ENCODE results near the gene PRKCE. TPM values are rescaled to one million over a fixed set of nuclear protein-coding genes. Genes with fewer than 3 reads are reported as not detected.
A peak's percentile ranks its signal among the peaks of the same experiment; 100 is the strongest.

The PRKCE gene
- total and polyA plus RNA-seq, 2 experiments from 2014 or later = 13.2 to 19.2 TPM

- Histone ChIP-seq H3K27ac (no peak overlapping the region), H3K36me3 (no peaks in the 10 kb centered on the region)
Observed at GRCh38 chr2:46119453-46119852, 468.0 kb downstream of the PRKCE start.

DNA sequence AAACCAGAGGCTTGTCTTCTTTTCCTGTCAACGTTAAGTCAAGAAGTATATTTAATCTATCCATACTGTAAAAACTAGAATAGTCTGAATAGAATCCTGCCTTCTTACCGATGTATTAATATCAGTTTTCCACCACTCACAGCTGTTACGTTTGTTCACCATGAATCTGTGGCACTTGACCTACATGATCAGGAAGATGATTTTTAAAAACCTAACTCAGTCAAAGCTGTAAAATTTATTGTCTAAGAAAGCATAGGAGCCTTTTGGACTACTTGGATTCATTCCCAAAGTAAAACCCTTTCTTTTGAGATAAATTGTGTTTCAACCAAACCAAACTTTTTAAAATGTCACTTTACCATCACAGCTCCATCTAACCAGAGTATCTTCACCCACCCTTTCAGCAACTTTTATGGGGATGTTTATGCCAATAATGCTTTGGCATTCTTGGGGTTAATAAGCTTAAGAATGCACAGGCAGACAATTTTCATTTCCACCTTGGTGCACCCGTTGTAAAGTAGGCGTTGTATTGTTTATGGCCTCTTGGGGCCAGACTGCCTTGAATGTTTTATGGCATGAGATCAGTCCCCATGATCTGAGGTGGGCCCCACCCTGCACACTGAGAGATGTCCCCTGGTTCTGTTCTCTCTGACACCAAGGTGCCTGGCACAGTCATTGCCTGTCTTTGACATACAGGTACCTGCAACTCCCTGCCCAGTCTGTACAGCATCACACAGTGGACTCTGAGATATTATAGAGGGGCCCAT lies 469.5 kb downstream of the PRKCE start:
- no peaks in the 10 kb centered on the region for H3K9me3 ChIP-seq (ENCODE audit: low read depth)
- no peak overlapping the region for H3K27ac ChIP-seq
- no peaks in the 10 kb centered on the region for H3K27me3 ChIP-seq
- no peak overlapping the region for H3K4me3 ChIP-seq
- TF ChIP-seq, protein P1, sequence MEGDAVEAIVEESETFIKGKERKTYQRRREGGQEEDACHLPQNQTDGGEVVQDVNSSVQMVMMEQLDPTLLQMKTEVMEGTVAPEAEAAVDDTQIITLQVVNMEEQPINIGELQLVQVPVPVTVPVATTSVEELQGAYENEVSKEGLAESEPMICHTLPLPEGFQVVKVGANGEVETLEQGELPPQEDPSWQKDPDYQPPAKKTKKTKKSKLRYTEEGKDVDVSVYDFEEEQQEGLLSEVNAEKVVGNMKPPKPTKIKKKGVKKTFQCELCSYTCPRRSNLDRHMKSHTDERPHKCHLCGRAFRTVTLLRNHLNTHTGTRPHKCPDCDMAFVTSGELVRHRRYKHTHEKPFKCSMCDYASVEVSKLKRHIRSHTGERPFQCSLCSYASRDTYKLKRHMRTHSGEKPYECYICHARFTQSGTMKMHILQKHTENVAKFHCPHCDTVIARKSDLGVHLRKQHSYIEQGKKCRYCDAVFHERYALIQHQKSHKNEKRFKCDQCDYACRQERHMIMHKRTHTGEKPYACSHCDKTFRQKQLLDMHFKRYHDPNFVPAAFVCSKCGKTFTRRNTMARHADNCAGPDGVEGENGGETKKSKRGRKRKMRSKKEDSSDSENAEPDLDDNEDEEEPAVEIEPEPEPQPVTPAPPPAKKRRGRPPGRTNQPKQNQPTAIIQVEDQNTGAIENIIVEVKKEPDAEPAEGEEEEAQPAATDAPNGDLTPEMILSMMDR (IDR thresholded peaks at IDR 0.05; ENCODE audit: low read depth, low read length) = no peak
- no peak for DNase-seq (ENCODE audit: low read depth in 1 of 2, low spot score in 1 of 2)
- no peaks in the 10 kb centered on the region for H3K4me1 ChIP-seq (ENCODE audit: low read depth)
- H3K36me3 ChIP-seq = no peaks in the 10 kb centered on the region

More at GRCh38 chr2:46119453-46119852, 468.0 kb downstream of the PRKCE start:
- TF ChIP-seq, protein P1 (IDR thresholded peaks at IDR 0.05; ENCODE audit: low read depth, low read length) = no peak
- no peaks in the 10 kb centered on the region for H3K27me3 ChIP-seq
- no peaks in the 10 kb centered on the region for H3K9me3 ChIP-seq (ENCODE audit: low read depth)
- no peak overlapping the region for H3K4me3 ChIP-seq
- no peaks in the 10 kb centered on the region for H3K4me1 ChIP-seq (ENCODE audit: low read depth)
- DNase-seq (ENCODE audit: low read depth in 1 of 2, low spot score in 1 of 2) = peak in 1 of 2 donors; percentile 91

DNA sequence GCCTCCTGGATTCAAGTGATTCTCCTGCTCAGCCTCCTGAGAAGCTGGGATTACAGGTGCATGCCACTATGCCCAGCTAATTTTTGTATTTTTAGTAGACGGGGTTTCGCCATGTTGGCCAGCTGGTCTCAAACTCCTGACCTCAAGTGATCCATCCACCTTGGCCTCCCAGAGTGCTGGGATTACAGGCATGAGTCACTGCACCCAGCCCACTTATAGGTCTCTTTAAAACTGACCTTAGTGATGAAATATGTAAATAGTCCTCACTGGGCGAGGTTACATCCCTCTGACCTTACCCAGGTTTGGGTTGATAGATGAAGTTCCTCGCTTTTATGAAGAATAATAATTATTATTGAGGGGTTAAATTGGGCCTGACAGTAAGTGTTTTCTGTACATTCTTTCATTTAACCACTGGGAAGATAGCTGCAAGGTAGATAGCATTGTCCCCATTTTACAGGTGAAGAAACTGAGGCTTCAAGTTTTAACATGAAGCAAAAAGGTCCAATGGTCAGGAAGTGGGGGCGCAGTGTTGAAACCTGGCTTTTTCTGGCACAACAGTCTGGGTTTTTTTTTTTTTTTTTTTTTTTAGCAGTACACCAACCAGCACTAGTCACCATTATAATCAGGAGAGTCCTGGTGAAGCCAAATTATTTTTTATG lies 471.0 kb downstream of the PRKCE start:
- DNase-seq (ENCODE audit: low read depth in 1 of 2, low spot score in 1 of 2) = no peak
- Histone ChIP-seq H3K4me1 (ENCODE audit: low read depth) (no peaks in the 10 kb centered on the region), H3K4me3 (no peak overlapping the region), H3K27ac (no peak overlapping the region), H3K9me3 (ENCODE audit: low read depth) (no peaks in the 10 kb centered on the region), H3K36me3 (no peaks in the 10 kb centered on the region), H3K27me3 (no peaks in the 10 kb centered on the region)
- TF ChIP-seq, protein P1 (IDR thresholded peaks at IDR 0.05; ENCODE audit: low read depth, low read length) = no peak

GRCh38 chr2:46123013-46123412 lies 471.5 kb downstream of the PRKCE start:
- H3K27ac ChIP-seq = no peak overlapping the region
- no peak overlapping the region for H3K4me3 ChIP-seq
- H3K4me1 ChIP-seq (ENCODE audit: low read depth) = no peaks in the 10 kb centered on the region
- DNase-seq (ENCODE audit: low read depth in 1 of 2, low spot score in 1 of 2) = no peak
- no peaks in the 10 kb centered on the region for H3K27me3 ChIP-seq
- TF ChIP-seq, protein P1 (IDR thresholded peaks at IDR 0.05; ENCODE audit: low read depth, low read length) = no peak
- no peaks in the 10 kb centered on the region for H3K36me3 ChIP-seq
- H3K9me3 ChIP-seq (ENCODE audit: low read depth) = no peaks in the 10 kb centered on the region

DNA sequence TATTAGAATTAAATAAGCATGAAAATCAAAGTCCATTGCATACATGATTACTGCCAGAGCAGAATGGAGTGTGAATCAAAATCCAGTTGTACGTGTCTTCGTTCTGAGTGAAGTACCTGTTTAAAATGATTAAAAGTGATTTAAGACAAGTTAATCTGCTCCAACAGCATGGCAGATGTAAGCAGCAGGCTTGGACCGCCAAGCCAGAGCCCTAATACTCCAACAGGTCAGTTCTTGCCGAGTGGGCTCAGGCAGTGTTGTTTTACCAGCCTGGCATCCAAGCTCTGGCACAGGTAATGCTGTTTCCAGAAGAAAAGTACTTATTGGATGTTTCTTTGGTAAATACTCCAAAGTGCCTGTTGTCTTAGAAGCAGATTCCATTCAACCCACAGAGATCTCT lies 474.3 kb downstream of the PRKCE start:
- no peaks in the 10 kb centered on the region for H3K27me3 ChIP-seq
- H3K4me1 ChIP-seq (ENCODE audit: low read depth) = no peaks in the 10 kb centered on the region
- no peak overlapping the region for H3K27ac ChIP-seq
- no peaks in the 10 kb centered on the region for H3K9me3 ChIP-seq (ENCODE audit: low read depth)
- no peaks in the 10 kb centered on the region for H3K36me3 ChIP-seq
- DNase-seq (ENCODE audit: low read depth in 1 of 2, low spot score in 1 of 2) = no peak
- no peak overlapping the region for H3K4me3 ChIP-seq
- TF ChIP-seq, protein P1 (IDR thresholded peaks at IDR 0.05; ENCODE audit: low read depth, low read length) = no peak
